Psoas muscle (tissue), 8 donors: Measurements from ENCODE around the gene AKIRIN2. TPM values are rescaled to one million over a fixed set of nuclear protein-coding genes. Genes with fewer than 3 reads are reported as not detected.
"Not testable (repeated sequence)": the region's sequence is repeated elsewhere in the genome, so short reads cannot be mapped to it uniquely, and the experiment has no call there.

Experiments
- ATAC-seq, 4 donors: fragments of 200-7000 bp; cut with Tn5 transposase; one replicate each; pipeline ENCODE4 v1.9.1; 2020; ENCODE audit warnings: moderate library complexity in 3 of 4, mild to moderate bottlenecking in 2 of 4
- DNase-seq, 2 donors: peaks; one replicate each; pipeline ENCODE4 v3.0.0-alpha.2; 2020
- H3K27ac ChIP-seq: fragments of 200-600 bp; one replicate; pipeline ENCODE4 v1.8.0; 2022
- H3K27me3 ChIP-seq, 3 donors: fragments of 200-600 bp in 1 of 3; one replicate each; pipeline versions ENCODE4 v1.6.1 to v1.8.0; 2013 to 2022; ENCODE audit warnings: low read length in 2 of 3, mild to moderate bottlenecking in 2 of 3, moderate library complexity in 1 of 3; ENCODE audit not compliant: insufficient read depth in 3 of 3
- H3K36me3 ChIP-seq, 2 donors: fragments of 200-600 bp in 1 of 2; one replicate each; pipeline versions ENCODE4 v1.6.1 to v1.8.0; 2013 to 2022; ENCODE audit warnings: low read depth in 1 of 2, mild to moderate bottlenecking in 1 of 2, moderate library complexity in 1 of 2; ENCODE audit not compliant: insufficient read depth in 1 of 2
- H3K4me1 ChIP-seq: fragments of 200-600 bp; one replicate; pipeline ENCODE4 v1.8.0; 2022
- H3K4me3 ChIP-seq: fragments of 200-600 bp; one replicate; pipeline ENCODE4 v1.8.0; 2022; ENCODE audit warnings: mild to moderate bottlenecking
- H3K9me3 ChIP-seq: fragments of 200-600 bp; one replicate; pipeline ENCODE4 v1.8.0; 2022
- CTCF ChIP-seq: fragments of 200-600 bp; IDR thresholded peaks from one replicate; pipeline ENCODE4 v1.8.0; 2022; ENCODE audit warnings: antibody characterized with exemption
- WGBS, 3 donors: extraction: QIAGEN DNeasy Blood & Tissue Kit; methylation state at CpG; one replicate each; pipeline versions ENCODE4 v1.1.6 to v1.1.7; 2013; 5-methylcytosine and 5-hydroxymethylcytosine counted together
- intact Hi-C, 2 donors: fragments of 100-400 bp; cut with DNase I; formaldehyde crosslinking; loops; one replicate each; pipeline versions ENCODE4 v1.11.0 to v1.14.2; 2022
- polyA plus RNA-seq, 3 donors: library from polyadenylated mRNA; stranded (reverse); fragments of 200-250 nt; gene quantifications; one replicate each; pipeline ENCODE4 v1.2.3, GENCODE V29; 2013
- total RNA-seq, 4 donors: library from RNA; stranded (reverse); fragmentation: NEBNext Ultra II Directional in 2 of 4; extraction: Animal tissue kit (Norgen Biotek cat#: 25700) in 2 of 4; gene quantifications; one replicate each; pipeline versions ENCODE4 v1.2.1 to v1.2.4, GENCODE V29; 2021 to 2023
- donor health status: healthy with polysubstance abuse.
- donor health status: DM: no; HTN: no; CAD: no; lungs with moderate emphysema.
- donor health status: Bipolar disorder and iron deficiency.
- donor health status: healthy.
- donor health status: DM: yes; HTN: yes; CAD: no.
- donor health status: DM: no; HTN: no; CAD: no.
- donor health status: DM: no; HTN: no; CAD: no.
- donor health status: DM: yes; HTN: yes; CAD: no.

The AKIRIN2 gene
- total and polyA plus RNA-seq, 7 donors = 65.0 to 188 (median 127) TPM

GRCh38 chr6:87710090-87710489 lies 8.1 kb upstream of the AKIRIN2 start:
- peaks cover 4% of the 10 kb centered on the region for H3K4me1 ChIP-seq
- no peaks in the 10 kb centered on the region for H3K9me3 ChIP-seq
- ATAC-seq = no peak
- no peaks in the 10 kb centered on the region for H3K36me3 ChIP-seq
- no peak overlapping the region for H3K27ac ChIP-seq
- intact Hi-C loops = no loop called here
- WGBS, 3 donors = 79 to 83% (median 80%) methylated on average over 3 of the region's 3 CpGs
- no peak for DNase-seq
- H3K27me3 ChIP-seq = no peaks in the 10 kb centered on the region
- TF ChIP-seq CTCF = no peak
- no peak overlapping the region for H3K4me3 ChIP-seq

- H3K27me3 ChIP-seq, H3K9me3 ChIP-seq, intact Hi-C loops, ATAC-seq, H3K4me1 ChIP-seq, DNase-seq, H3K4me3 ChIP-seq, H3K27ac ChIP-seq, H3K36me3 ChIP-seq: not testable (repeated sequence)
- 75 to 92% (median 81%) methylated on average over 6 of the region's 7 CpGs for WGBS, 3 donors
Measured at GRCh38 chr6:87708581-87709427, 6.8 kb upstream of the AKIRIN2 start.

GRCh38 chr6:87706187-87706966 lies 4.3 kb upstream of the AKIRIN2 start:
- no peaks in the 10 kb centered on the region for H3K27me3 ChIP-seq
- H3K4me3 ChIP-seq = no peak overlapping the region
- no peaks in the 10 kb centered on the region for H3K9me3 ChIP-seq
- TF ChIP-seq CTCF = no peak
- peaks cover 4% of the 10 kb centered on the region for H3K4me1 ChIP-seq
- DNase-seq (no peak), ATAC-seq (no peak)
- WGBS, 3 donors = 81 to 91% (median 91%) methylated on average over 3 of the region's 3 CpGs
- intact Hi-C loops = no loop called here
- H3K27ac ChIP-seq = peak overlapping the region; percentile 44
- no peaks in the 10 kb centered on the region for H3K36me3 ChIP-seq

GRCh38 chr6:87705070-87705691 lies 3.1 kb upstream of the AKIRIN2 start:
- 86 to 93% (median 87%) methylated on average over 4 of the region's 4 CpGs for WGBS, 3 donors
- Histone ChIP-seq H3K27me3 (no peaks in the 10 kb centered on the region), H3K4me3 (no peak overlapping the region), H3K9me3 (no peaks in the 10 kb centered on the region), H3K27ac (peak overlapping the region; percentile 56), H3K36me3 (no peaks in the 10 kb centered on the region), H3K4me1 (peaks cover 4% of the 10 kb centered on the region)
- ATAC-seq = no peak
- intact Hi-C loops = loop anchor here in 1 of 2 donors (2.0 kb wide), 1 partner anchor 14 kb away; no protein-coding TSS in a partner anchor
- no peak for TF ChIP-seq CTCF
- no peak for DNase-seq

GRCh38 chr6:87703039-87703438 lies 1.0 kb upstream of the AKIRIN2 start:
- Histone ChIP-seq H3K27ac (peak overlapping the region; percentile 99), H3K4me3 (peak overlapping the region; percentile 93)
- intact Hi-C loops, H3K9me3 ChIP-seq, H3K27me3 ChIP-seq, H3K4me1 ChIP-seq, H3K36me3 ChIP-seq: not testable (repeated sequence)
- peak in 1 of 4 donors; percentile 26 for ATAC-seq
- DNase-seq = peak; percentile 19 to 66
- WGBS, 3 donors = 78 to 85% (median 83%) methylated on average over 19 of the region's 19 CpGs
